ENCODE data around the gene CCL4. TPM values are rescaled to one million over a fixed set of nuclear protein-coding genes. Genes with fewer than 3 reads are reported as not detected.

Gene CCL4
- polyA plus RNA-seq, 3 donors from 2014 or later, result 748 to 1,008 (median 970) TPM

DNA sequence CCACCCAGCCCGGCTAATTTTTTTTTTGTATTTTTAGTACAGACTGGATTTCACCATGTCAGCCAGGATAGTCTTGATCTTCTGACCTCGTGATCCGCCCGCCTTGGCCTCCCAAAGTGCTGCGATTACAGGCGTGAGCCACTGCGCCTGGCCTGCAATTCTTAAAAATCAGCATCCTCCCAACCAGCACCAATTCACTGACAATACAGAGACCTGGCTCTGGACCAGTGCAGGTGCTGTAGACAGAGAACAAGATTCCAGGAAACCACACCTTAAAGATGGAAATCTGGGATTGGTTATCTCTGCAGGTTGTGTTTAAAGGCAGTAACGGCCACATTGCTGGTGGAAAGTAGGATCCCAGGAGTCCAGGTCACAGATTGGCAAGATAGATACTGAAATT is 39.2 kb downstream of the CCL4 start:
- H3K4me1 Mint-ChIP-seq, result peaks cover 67% of the 10 kb centered on the region in 2 donors
- DNase-seq, result no peak
- H3K4me3 Mint-ChIP-seq, result peak overlapping the region in 2 of 5 donors; percentile 31 to 35
- no peaks in the 10 kb centered on the region for H3K27me3 Mint-ChIP-seq (ENCODE audit: low read depth in 3 of 3)
- peaks cover 9 to 32% (median 18%) of the 10 kb centered on the region in 3 donors for H3K36me3 Mint-ChIP-seq
- H3K27ac Mint-ChIP-seq, result peak overlapping the region in 4 of 6 donors; percentile 13 to 38 (median 24)
- peaks cover 0 to 5% (median 0%) of the 10 kb centered on the region in 6 donors for H3K9me3 Mint-ChIP-seq

DNA sequence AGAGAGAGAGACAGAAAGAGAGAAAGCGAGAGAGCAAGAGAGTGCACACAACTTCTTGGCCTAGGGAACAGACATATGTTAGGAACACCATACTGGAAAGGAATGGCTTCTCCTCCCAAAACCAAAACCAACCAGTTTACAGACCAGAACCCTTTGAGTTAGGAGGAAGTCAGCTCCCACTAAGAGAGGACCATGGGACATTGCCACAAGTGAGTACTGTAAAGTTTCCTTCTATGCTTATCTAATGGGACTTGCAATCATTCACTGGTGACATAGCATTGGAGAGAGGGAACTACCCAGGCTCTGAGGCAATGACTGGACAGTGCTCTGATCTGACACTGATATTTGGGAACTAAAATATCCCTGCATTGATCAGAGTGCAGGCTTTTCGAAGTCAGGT is 40.4 kb downstream of the CCL4 start:
- Mint-ChIP-seq H3K4me3 (peak overlapping the region in 2 of 5 donors; percentile 0 to 31), H3K27me3 (ENCODE audit: low read depth in 3 of 3) (peaks cover 0 to 3% (median 0%) of the 10 kb centered on the region in 3 donors)

DNA sequence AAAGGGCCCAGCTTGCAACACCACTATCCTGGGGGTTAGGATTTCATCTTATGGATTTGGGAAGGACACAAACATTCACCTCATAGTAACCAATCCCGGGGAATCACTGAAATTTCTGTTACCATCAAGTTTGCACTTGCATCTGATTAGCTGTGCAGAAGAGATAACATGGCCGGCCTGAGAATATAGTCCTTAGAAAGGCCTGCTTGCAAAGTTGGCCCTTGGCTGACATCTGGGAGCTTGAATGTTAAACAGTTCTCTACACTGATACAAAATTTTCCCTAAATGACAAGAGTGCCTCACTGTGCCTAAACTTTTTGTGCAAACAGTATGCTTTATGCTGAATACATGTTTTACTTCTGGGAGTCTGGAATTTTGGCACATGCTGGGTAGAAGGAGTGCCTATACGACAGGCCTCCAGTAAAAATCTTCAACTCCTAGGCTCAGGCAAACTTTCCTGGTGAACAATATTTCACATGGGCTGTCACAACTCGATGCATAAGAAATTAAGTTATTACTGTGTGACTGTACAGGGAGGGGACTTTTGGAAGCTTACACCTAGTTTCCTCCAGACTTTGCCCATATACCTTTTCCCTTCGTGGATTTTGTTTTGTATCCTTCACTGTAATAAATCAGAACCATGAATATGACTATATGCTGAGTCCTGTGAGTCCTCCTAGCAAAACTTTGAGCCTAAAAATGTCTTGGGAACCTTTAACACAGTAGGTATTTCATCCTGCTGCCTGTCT is 41.5 kb downstream of the CCL4 start:
- Mint-ChIP-seq H3K27ac (peak overlapping the region; percentile 48 to 96 (median 86)), H3K4me1 (peaks cover 78 to 83% of the 10 kb centered on the region in 2 donors), H3K9me3 (peaks cover 0 to 5% (median 0%) of the 10 kb centered on the region in 6 donors), H3K4me3 (peak overlapping the region in 4 of 5 donors; percentile 0 to 96 (median 74)), H3K36me3 (peaks cover 9 to 27% (median 18%) of the 10 kb centered on the region in 3 donors), H3K27me3 (ENCODE audit: low read depth in 3 of 3) (peaks cover 0 to 3% (median 0%) of the 10 kb centered on the region in 3 donors)
- DNase-seq, result no peak

More for the DNA sequence above, 40.4 kb downstream of the CCL4 start:
- peaks cover 0 to 5% (median 0%) of the 10 kb centered on the region in 6 donors for H3K9me3 Mint-ChIP-seq
- no peak for DNase-seq
- H3K4me1 Mint-ChIP-seq, result peaks cover 71 to 76% of the 10 kb centered on the region in 2 donors
- H3K36me3 Mint-ChIP-seq, result peaks cover 9 to 30% (median 18%) of the 10 kb centered on the region in 3 donors
- peak overlapping the region; percentile 1 to 38 (median 18) for H3K27ac Mint-ChIP-seq

DNA sequence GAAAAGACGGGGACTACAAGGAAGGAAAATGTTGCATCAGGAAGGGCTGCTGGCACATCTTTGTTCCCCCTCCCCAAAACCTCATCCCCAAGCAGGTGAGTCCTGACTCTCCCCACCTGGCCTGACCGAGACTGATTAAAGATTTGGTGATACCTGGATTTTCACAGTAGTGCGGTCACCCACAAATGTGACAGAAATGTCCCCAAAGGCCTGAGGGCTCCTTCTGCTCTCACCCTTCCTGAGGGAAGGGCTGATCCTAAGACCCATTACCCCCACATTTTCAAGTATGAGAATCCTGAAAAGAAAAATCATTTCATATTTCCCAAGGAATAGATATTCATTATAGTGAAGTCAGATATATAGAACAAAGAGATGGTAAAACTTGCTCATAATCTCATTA is 44.0 kb downstream of the CCL4 start:
- H3K4me1 Mint-ChIP-seq, result peaks cover 62 to 65% of the 10 kb centered on the region in 2 donors
- H3K4me3 Mint-ChIP-seq, result peak overlapping the region; percentile 74 to 96 (median 88)
- peak overlapping the region; percentile 80 to 96 (median 92) for H3K27ac Mint-ChIP-seq
- H3K36me3 Mint-ChIP-seq, result peaks cover 4 to 27% (median 18%) of the 10 kb centered on the region in 3 donors
- H3K9me3 Mint-ChIP-seq, result peaks cover 0 to 5% (median 0%) of the 10 kb centered on the region in 6 donors
- peaks cover 0 to 3% (median 0%) of the 10 kb centered on the region in 3 donors for H3K27me3 Mint-ChIP-seq (ENCODE audit: low read depth in 3 of 3)
- DNase-seq, result no peak

DNA sequence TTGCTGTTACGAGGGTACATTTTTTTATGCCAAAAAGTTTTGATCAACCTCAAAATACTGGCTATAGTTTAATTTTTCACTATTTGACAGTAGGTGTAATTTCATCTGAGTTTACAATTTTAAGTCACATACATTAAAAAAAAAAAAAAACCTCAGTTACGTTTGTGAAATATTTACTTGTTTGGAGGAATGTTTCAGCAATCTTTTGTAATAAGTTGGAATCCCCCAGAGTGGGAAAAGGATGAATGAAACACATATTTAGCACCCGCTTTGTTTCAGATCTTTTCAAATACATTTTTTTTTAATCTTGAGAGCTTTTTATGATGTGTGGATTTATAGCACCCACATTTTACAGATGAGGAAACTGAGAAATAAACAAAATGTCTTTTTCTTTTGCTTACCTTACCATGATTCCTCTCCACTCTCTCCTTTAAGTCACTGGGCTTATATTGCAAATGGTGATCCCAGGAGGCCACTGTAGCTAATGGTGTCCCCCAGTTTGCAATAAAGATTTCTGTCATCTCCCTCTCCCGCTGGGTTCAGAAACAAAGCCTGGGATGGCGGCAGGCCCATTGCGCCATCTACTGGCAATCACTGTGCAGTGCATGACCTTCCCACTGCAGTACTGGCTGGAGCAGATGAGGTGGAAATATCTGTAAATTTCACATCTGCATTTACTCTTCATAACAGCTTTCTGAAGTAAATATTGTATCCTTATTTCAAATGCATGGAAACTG is 45.1 kb downstream of the CCL4 start:
- Mint-ChIP-seq H3K4me1 (peaks cover 62 to 63% of the 10 kb centered on the region in 2 donors), H3K9me3 (peaks cover 0 to 4% (median 0%) of the 10 kb centered on the region in 6 donors), H3K27ac (peak overlapping the region; percentile 71 to 94 (median 92)), H3K36me3 (peaks cover 4 to 19% (median 9%) of the 10 kb centered on the region in 3 donors), H3K27me3 (ENCODE audit: low read depth in 3 of 3) (peaks cover 0 to 3% (median 0%) of the 10 kb centered on the region in 3 donors), H3K4me3 (peak overlapping the region; percentile 74 to 96 (median 88))
- peak; percentile 80 to 84 (median 81) for DNase-seq

DNA sequence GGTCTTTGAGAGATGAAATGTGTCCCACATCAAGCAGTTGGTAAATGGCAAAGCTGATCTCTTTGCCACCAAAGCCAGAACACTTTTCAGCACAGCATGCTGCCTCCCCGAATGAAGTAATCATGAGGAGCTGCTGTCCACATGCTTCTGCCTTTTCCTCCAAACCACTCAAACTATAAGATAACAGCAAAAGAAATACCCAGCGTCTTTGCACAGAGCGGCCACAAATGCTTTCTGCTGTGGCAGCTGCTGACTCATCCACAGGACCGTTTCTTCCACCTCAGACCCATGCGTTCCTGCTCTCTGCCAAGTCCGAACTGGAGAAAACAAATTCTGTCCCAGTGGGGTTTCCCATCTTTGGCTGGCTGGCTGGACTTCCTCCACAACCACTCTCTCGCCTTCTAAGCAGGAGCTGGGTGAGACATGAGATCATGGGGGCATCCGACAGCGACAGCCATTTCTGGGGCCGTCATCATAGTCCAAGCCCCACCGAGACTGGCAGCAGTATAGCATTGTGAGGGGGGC is 45.7 kb downstream of the CCL4 start:
- peaks cover 0 to 6% (median 0%) of the 10 kb centered on the region in 3 donors for H3K27me3 Mint-ChIP-seq (ENCODE audit: low read depth in 3 of 3)
- H3K4me3 Mint-ChIP-seq, result peak overlapping the region in 3 of 5 donors; percentile 88 to 96 (median 94)
- peaks cover 4 to 16% (median 7%) of the 10 kb centered on the region in 3 donors for H3K36me3 Mint-ChIP-seq
- H3K9me3 Mint-ChIP-seq, result peaks cover 0 to 3% (median 0%) of the 10 kb centered on the region in 6 donors
- peak overlapping the region in 4 of 6 donors; percentile 9 to 93 (median 92) for H3K27ac Mint-ChIP-seq
- DNase-seq, result no peak
- H3K4me1 Mint-ChIP-seq, result peaks cover 63% of the 10 kb centered on the region in 2 donors

DNA sequence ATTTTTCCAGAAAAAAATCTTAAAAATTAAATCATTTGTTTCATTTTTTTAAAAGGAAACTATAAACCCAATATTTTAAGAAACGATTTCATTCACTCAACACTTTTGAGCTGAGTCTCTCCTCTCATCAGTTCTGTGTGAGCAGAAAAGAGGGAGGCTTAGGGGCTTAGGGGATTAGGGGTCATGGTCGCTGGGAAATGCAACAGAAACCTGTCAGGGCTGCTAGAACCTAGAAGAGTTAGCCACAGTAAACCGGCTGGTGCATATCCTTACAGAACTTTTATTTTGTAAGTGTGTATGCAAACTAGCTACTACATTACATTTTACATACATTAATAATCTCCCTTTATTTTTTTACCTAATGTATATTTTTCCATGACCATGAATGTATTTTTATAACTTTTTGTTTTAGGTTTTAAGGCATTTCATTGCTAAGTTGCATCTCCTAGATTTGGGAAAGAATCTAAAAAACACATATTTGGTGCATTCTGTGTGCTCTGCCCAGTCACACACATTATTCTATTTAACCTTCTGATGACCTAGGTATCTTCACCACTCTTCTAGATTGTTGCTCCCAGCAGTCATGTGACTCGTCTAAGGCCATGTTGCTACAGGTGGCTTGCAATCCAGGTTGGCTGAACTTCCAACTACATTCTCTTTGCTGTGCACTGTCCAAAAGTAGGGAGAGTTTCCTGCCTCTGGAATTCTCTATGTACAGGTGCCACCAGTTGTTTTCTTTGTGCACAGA is 48.4 kb downstream of the CCL4 start:
- no peaks in the 10 kb centered on the region for H3K9me3 Mint-ChIP-seq
- peaks cover 0 to 10% (median 0%) of the 10 kb centered on the region in 3 donors for H3K27me3 Mint-ChIP-seq (ENCODE audit: low read depth in 3 of 3)
- no peak overlapping the region for H3K27ac Mint-ChIP-seq
- H3K36me3 Mint-ChIP-seq, result peaks cover 0 to 9% (median under 1%) of the 10 kb centered on the region in 3 donors
- peaks cover 38 to 39% of the 10 kb centered on the region in 2 donors for H3K4me1 Mint-ChIP-seq
- H3K4me3 Mint-ChIP-seq, result no peak overlapping the region
- no peak for DNase-seq

DNA sequence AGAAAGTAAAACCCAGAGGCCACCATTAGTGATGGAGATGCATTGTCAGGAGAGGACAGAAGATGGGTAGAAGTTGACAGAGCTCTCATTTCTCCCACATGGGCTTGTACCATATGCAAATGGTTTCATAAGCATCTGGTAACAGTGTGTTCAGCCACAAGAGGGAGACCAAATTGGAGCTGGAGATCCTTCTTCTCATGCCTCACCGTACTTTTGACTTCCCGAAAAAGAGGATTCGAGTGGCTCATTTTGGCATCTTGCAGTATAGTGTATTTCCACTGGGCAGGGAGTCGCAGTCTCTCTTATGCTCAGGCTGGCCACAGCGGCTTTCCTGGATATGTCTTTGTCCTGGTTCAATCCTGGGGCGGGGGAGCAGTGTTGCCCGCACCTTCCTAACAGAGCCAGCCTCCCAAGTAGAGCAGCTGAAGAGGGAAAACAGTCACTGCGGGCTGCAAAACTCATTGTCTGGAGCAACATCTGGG is 49.1 kb downstream of the CCL4 start:
- H3K36me3 Mint-ChIP-seq, result peaks cover 0 to 5% (median 0%) of the 10 kb centered on the region in 3 donors
- H3K27ac Mint-ChIP-seq, result peak overlapping the region in 1 of 6 donors; percentile 40
- peaks cover 32 to 33% of the 10 kb centered on the region in 2 donors for H3K4me1 Mint-ChIP-seq
- no peak overlapping the region for H3K4me3 Mint-ChIP-seq
- no peaks in the 10 kb centered on the region for H3K9me3 Mint-ChIP-seq
- DNase-seq, result no peak
- H3K27me3 Mint-ChIP-seq (ENCODE audit: low read depth in 3 of 3), result peaks cover 0 to 10% (median 0%) of the 10 kb centered on the region in 3 donors

DNA sequence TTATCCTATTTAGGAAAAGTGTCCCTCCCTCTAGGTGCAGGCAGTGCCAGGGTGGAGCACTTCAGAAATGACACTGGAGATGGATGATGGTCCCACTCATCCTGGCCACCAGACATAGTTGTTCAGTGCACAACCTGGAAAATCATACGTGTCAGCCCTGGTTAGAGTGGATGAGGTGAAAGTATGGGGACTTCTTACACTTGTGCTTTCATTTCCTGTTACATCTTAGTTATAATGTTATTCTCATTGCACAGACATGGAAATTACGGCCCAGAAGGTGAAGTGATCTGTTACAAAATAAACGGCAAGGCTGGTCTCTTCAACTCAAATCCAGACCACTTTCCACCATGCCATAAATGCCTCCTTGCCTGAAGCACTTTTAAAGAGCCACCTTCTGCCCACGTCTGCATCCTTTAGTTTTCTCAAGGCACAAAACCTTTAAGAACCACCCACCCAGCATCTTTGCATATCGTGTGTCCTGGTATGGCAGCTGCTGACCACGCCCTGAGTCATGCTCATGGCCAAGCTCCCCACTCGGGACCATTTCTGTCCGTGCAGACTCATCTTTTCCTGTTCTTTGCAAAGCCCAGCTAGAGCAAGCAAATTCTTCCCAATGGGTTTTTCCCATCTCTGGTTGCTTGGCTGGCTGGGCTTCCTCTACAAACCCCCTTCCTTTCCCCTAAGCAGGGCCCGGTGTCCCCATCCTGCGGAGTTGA is 50.4 kb downstream of the CCL4 start:
- H3K27me3 Mint-ChIP-seq (ENCODE audit: low read depth in 3 of 3), result peaks cover 0 to 7% (median 0%) of the 10 kb centered on the region in 3 donors
- no peaks in the 10 kb centered on the region for H3K9me3 Mint-ChIP-seq
- DNase-seq, result peak in 1 of 3 donors; percentile 14
- H3K4me1 Mint-ChIP-seq, result peaks cover 21 to 25% of the 10 kb centered on the region in 2 donors
- H3K4me3 Mint-ChIP-seq, result peak overlapping the region in 3 of 5 donors; percentile 22 to 66 (median 31)
- no peaks in the 10 kb centered on the region for H3K36me3 Mint-ChIP-seq
- H3K27ac Mint-ChIP-seq, result peak overlapping the region in 2 of 6 donors; percentile 21 to 42

Other genes starting within 250 kb of the CCL4 start
- gene HEATR9, start 234.9 kb upstream of the CCL4 start, polyA plus RNA-seq, result under 1 TPM in 2 of 3 donors, not detected in 1; 0.11 to 0.19 TPM
- 1,000 to 10,000 TPM; 1,095 to 2,255 (median 1,960) TPM for gene CCL5, start 223.5 kb upstream of the CCL4 start, polyA plus RNA-seq
- gene RDM1, start 173.1 kb upstream of the CCL4 start, polyA plus RNA-seq, result 1 to 10 TPM in 1 of 3 donors, under 1 TPM in 1, not detected in 1; 0.82 to 1.7 TPM
- not detected for gene LYZL6, start 160.1 kb upstream of the CCL4 start, polyA plus RNA-seq
- gene CCL16, start 122.3 kb upstream of the CCL4 start, polyA plus RNA-seq, result not detected
- gene CCL14, start 117.1 kb upstream of the CCL4 start, polyA plus RNA-seq, result not detected
- gene CCL15, start 102.3 kb upstream of the CCL4 start, polyA plus RNA-seq, result not detected
- 1 to 10 TPM in 2 of 3 donors, under 1 TPM in 1; 0.60 to 2.6 (median 2.1) TPM for gene CCL23, start 85.9 kb upstream of the CCL4 start, polyA plus RNA-seq
- under 1 TPM in 1 of 3 donors, not detected in 2; 0.24 TPM for gene CCL18, start 39.6 kb upstream of the CCL4 start, polyA plus RNA-seq
- 100 to 1,000 TPM; 120 to 149 (median 128) TPM for gene CCL3, start 13.7 kb upstream of the CCL4 start, polyA plus RNA-seq
- not detected for gene TBC1D3B, start 72.8 kb downstream of the CCL4 start, polyA plus RNA-seq
- 10 to 100 TPM in 1 of 3 donors, 1 to 10 TPM in 2; 1.0 to 39.5 (median 2.9) TPM for gene CCL3L1, start 92.9 kb downstream of the CCL4 start, polyA plus RNA-seq
- gene CCL4L2, start 107.2 kb downstream of the CCL4 start, polyA plus RNA-seq, result 100 to 1,000 TPM in 1 of 3 donors, 10 to 100 TPM in 2; 30.5 to 129 (median 54.3) TPM
- gene TBC1D3I, start 160.7 kb downstream of the CCL4 start, polyA plus RNA-seq, result not detected
- gene TBC1D3G, start 220.1 kb downstream of the CCL4 start, polyA plus RNA-seq, result not detected

All from immature natural killer cell (primary cell).